ENCODE results near the gene HMOX2.

DNA sequence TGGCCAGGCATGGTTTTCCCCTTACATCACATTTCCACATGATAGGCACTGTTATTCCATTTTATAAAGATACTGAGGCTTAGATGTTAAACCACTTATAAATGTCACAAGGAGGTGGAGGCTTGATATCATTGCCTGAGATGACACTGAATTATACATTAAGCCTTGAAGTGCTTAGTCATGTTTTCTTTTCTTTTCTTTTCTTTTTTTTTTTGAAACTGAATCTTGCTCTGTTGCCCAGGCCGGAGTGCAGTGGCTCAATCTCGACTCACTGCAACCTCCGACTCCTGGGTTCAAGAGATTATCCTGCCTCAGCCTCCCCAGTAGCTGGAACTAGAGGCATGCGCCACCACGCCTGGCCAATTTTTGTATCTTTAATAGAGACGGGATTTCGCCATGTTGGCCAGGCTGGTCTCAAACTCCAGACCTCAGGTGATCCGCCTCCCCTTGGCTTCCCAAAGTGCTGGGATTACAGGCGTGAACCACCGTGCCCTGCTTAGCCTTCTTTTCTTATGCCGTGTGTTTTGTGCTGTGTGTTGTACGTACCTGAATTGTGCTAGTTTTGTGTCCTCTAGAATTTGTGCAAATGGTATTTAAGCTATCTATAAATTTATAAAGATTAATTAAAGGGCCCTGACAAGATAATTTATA, 49.4 kb upstream of the HMOX2 start:
- TF ChIP-seq CEBPB (IDR thresholded peaks at IDR 0.05) (no peak), ZNF302 (CRISPR knock-in tag; IDR thresholded peaks at IDR 0.05) (no peak), POLR2A (IDR thresholded peaks at IDR 0.05; ENCODE audit: low read length) (no peak), EP300 (IDR thresholded peaks at IDR 0.05) (no peak)
- TF ChIP-seq, protein P1, sequence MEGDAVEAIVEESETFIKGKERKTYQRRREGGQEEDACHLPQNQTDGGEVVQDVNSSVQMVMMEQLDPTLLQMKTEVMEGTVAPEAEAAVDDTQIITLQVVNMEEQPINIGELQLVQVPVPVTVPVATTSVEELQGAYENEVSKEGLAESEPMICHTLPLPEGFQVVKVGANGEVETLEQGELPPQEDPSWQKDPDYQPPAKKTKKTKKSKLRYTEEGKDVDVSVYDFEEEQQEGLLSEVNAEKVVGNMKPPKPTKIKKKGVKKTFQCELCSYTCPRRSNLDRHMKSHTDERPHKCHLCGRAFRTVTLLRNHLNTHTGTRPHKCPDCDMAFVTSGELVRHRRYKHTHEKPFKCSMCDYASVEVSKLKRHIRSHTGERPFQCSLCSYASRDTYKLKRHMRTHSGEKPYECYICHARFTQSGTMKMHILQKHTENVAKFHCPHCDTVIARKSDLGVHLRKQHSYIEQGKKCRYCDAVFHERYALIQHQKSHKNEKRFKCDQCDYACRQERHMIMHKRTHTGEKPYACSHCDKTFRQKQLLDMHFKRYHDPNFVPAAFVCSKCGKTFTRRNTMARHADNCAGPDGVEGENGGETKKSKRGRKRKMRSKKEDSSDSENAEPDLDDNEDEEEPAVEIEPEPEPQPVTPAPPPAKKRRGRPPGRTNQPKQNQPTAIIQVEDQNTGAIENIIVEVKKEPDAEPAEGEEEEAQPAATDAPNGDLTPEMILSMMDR (IDR thresholded peaks at IDR 0.05) = no peak
- TF ChIP-seq, protein P2, sequence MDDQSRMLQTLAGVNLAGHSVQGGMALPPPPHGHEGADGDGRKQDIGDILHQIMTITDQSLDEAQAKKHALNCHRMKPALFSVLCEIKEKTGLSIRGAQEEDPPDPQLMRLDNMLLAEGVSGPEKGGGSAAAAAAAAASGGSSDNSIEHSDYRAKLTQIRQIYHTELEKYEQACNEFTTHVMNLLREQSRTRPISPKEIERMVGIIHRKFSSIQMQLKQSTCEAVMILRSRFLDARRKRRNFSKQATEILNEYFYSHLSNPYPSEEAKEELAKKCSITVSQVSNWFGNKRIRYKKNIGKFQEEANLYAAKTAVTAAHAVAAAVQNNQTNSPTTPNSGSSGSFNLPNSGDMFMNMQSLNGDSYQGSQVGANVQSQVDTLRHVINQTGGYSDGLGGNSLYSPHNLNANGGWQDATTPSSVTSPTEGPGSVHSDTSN (IDR thresholded peaks at IDR 0.05) = no peak
